ENCODE results near the gene KCNMA1. TPM values are rescaled to one million over a fixed set of nuclear protein-coding genes. Genes with fewer than 3 reads are reported as not detected.

Gene KCNMA1
- total RNA-seq, 3 donors from 2014 or later (not counting 1 experiment from before 2014, with no cell fraction given) = 0.40 to 1.8 (median 0.63) TPM

- no peak overlapping the region for H3K4me3 ChIP-seq (ENCODE audit: low read length)
- Mint-ChIP-seq H3K36me3 (no peaks in the 10 kb centered on the region), H3K4me1 (no peaks in the 10 kb centered on the region), H3K27me3 (ENCODE audit: low read depth in 2 of 2) (peaks cover 13 to 16% of the 10 kb centered on the region in 2 donors), H3K9me3 (peaks cover 0 to 2% of the 10 kb centered on the region in 2 donors), H3K4me3 (no peak overlapping the region), H3K27ac (no peak overlapping the region)
- 98% methylated on average over 3 of the region's 4 CpGs for WGBS (ENCODE audit: insufficient coverage)
- H3K27me3 ChIP-seq (ENCODE audit: control insufficient read depth, insufficient read depth, low read length) = no peaks in the 10 kb centered on the region
- H3K27ac ChIP-seq (ENCODE audit: low read length) = no peak overlapping the region
- H3K36me3 ChIP-seq (ENCODE audit: control insufficient read depth, insufficient read depth, low read length) = no peaks in the 10 kb centered on the region
- H3K9me3 ChIP-seq (ENCODE audit: control insufficient read depth, insufficient read depth, low read length) = no peaks in the 10 kb centered on the region
- H3K4me1 ChIP-seq (ENCODE audit: control insufficient read depth, insufficient read depth, low read length) = no peaks in the 10 kb centered on the region
- TF ChIP-seq CTCF (IDR thresholded peaks at IDR 0.05) = no peak
- ATAC-seq (no peak), DNase-seq (no peak)
- intact Hi-C loops (cut with micrococcal nuclease) = no loop called here
These were observed 770.6 kb downstream of the KCNMA1 start for GRCh38 chr10:76866841-76867586.

GRCh38 chr10:76864922-76865321 lies 772.7 kb downstream of the KCNMA1 start:
- TF ChIP-seq CTCF (IDR thresholded peaks at IDR 0.05) = no peak
- Mint-ChIP-seq H3K27me3 (ENCODE audit: low read depth in 2 of 2) (peaks cover 5 to 10% of the 10 kb centered on the region in 2 donors), H3K27ac (no peak overlapping the region), H3K4me1 (no peaks in the 10 kb centered on the region), H3K36me3 (no peaks in the 10 kb centered on the region), H3K4me3 (no peak overlapping the region), H3K9me3 (peaks cover 0 to 2% of the 10 kb centered on the region in 2 donors)
- intact Hi-C loops (cut with micrococcal nuclease) = no loop called here
- H3K4me1 ChIP-seq (ENCODE audit: control insufficient read depth, insufficient read depth, low read length) = no peaks in the 10 kb centered on the region
- WGBS (ENCODE audit: insufficient coverage) = no CpG with 5 or more reads among the region's 1 CpG
- H3K9me3 ChIP-seq (ENCODE audit: control insufficient read depth, insufficient read depth, low read length) = no peaks in the 10 kb centered on the region
- ATAC-seq = no peak
- H3K36me3 ChIP-seq (ENCODE audit: control insufficient read depth, insufficient read depth, low read length) = no peaks in the 10 kb centered on the region
- DNase-seq = no peak
- no peak overlapping the region for H3K27ac ChIP-seq (ENCODE audit: low read length)
- no peaks in the 10 kb centered on the region for H3K27me3 ChIP-seq (ENCODE audit: control insufficient read depth, insufficient read depth, low read length)
- H3K4me3 ChIP-seq (ENCODE audit: low read length) = no peak overlapping the region

GRCh38 chr10:76858721-76859120 lies 778.9 kb downstream of the KCNMA1 start:
- no peaks in the 10 kb centered on the region for H3K9me3 ChIP-seq (ENCODE audit: control insufficient read depth, insufficient read depth, low read length)
- intact Hi-C loops (cut with micrococcal nuclease) = no loop called here
- ATAC-seq (no peak), DNase-seq (no peak)
- no CpG with 5 or more reads among the region's 1 CpG for WGBS (ENCODE audit: insufficient coverage)
- Mint-ChIP-seq H3K27me3 (ENCODE audit: low read depth in 2 of 2) (peaks cover 5 to 10% of the 10 kb centered on the region in 2 donors), H3K4me1 (no peaks in the 10 kb centered on the region), H3K27ac (no peak overlapping the region), H3K4me3 (no peak overlapping the region), H3K9me3 (peaks cover 2 to 5% of the 10 kb centered on the region in 2 donors), H3K36me3 (no peaks in the 10 kb centered on the region)
- TF ChIP-seq CTCF (IDR thresholded peaks at IDR 0.05) = no peak
- no peaks in the 10 kb centered on the region for H3K27me3 ChIP-seq (ENCODE audit: control insufficient read depth, insufficient read depth, low read length)
- H3K27ac ChIP-seq (ENCODE audit: low read length) = no peak overlapping the region
- no peak overlapping the region for H3K4me3 ChIP-seq (ENCODE audit: low read length)
- H3K4me1 ChIP-seq (ENCODE audit: control insufficient read depth, insufficient read depth, low read length) = no peaks in the 10 kb centered on the region
- no peaks in the 10 kb centered on the region for H3K36me3 ChIP-seq (ENCODE audit: control insufficient read depth, insufficient read depth, low read length)

DNA sequence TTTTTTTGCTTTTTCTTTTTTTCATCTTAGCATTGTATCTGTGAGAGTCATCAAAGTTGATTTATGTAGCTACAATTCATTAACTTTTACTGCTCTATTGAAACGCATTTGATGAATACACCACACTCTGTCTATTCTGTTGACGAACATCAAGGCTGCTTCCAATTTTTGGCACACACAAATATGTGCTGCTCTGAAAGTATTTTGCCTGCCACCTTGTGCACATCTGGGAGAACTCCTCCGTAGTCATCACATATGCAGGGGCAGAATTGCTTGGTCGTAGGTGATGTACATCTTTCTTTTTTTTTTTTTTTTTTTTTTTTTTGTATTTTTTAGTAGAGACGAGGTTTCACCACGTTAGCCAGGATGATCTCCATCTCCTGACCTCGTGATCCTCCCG lies 796.8 kb downstream of the KCNMA1 start:
- H3K27me3 ChIP-seq (ENCODE audit: control insufficient read depth, insufficient read depth, low read length) = no peaks in the 10 kb centered on the region
- peaks cover 5% of the 10 kb centered on the region for H3K9me3 ChIP-seq (ENCODE audit: control insufficient read depth, insufficient read depth, low read length)
- Mint-ChIP-seq H3K27ac (no peak overlapping the region), H3K27me3 (ENCODE audit: low read depth in 2 of 2) (peaks cover 0 to 6% of the 10 kb centered on the region in 2 donors), H3K36me3 (no peaks in the 10 kb centered on the region), H3K9me3 (no peaks in the 10 kb centered on the region), H3K4me1 (no peaks in the 10 kb centered on the region), H3K4me3 (no peak overlapping the region)
- H3K4me3 ChIP-seq (ENCODE audit: low read length) = no peak overlapping the region
- ATAC-seq (no peak), DNase-seq (no peak)
- intact Hi-C loops (cut with micrococcal nuclease) = no loop called here
- H3K4me1 ChIP-seq (ENCODE audit: control insufficient read depth, insufficient read depth, low read length) = no peaks in the 10 kb centered on the region
- H3K36me3 ChIP-seq (ENCODE audit: control insufficient read depth, insufficient read depth, low read length) = no peaks in the 10 kb centered on the region
- H3K27ac ChIP-seq (ENCODE audit: low read length) = no peak overlapping the region
- 92% methylated on average over 8 of the region's 8 CpGs for WGBS (ENCODE audit: insufficient coverage)
- no peak for TF ChIP-seq CTCF (IDR thresholded peaks at IDR 0.05)
